Aorta (tissue), 5 donors: Measurements from ENCODE around the gene TSPAN11. TPM values are rescaled to one million over a fixed set of nuclear protein-coding genes. Genes with fewer than 3 reads are reported as not detected.

Source experiments
- ATAC-seq: fragments of 200-7000 bp; cut with Tn5 transposase; one replicate; pipeline ENCODE4 v1.9.1; 2022; ENCODE audit warnings: moderate library complexity; ENCODE audit not compliant: low FRiP score
- DNase-seq, 2 donors: peaks; one replicate each; pipeline ENCODE4 v3.0.0-alpha.2; 2020
- H3K27ac ChIP-seq, 2 donors: one replicate each; pipeline ENCODE4 v1.5.1; 2013; ENCODE audit warnings: low read length in 2 of 2, mild to moderate bottlenecking in 2 of 2, moderate library complexity in 2 of 2, control low read depth in 1 of 2, inconsistent platforms in 1 of 2, low read depth in 1 of 2
- H3K27me3 ChIP-seq, 2 donors: one replicate each; pipeline ENCODE4 v1.6.1; 2013; ENCODE audit warnings: control low read depth in 1 of 2, low read length in 1 of 2, mild to moderate bottlenecking in 1 of 2, moderate library complexity in 1 of 2; ENCODE audit not compliant: insufficient read depth in 2 of 2, control insufficient read depth in 1 of 2
- H3K36me3 ChIP-seq, 2 donors: one replicate each; pipeline ENCODE4 v1.6.1; 2013; ENCODE audit warnings: control low read depth in 1 of 2, low read length in 1 of 2, mild to moderate bottlenecking in 1 of 2; ENCODE audit not compliant: insufficient read depth in 2 of 2, control insufficient read depth in 1 of 2
- H3K4me1 ChIP-seq, 2 donors: one replicate each; pipeline ENCODE4 v1.6.1; 2013; ENCODE audit warnings: low read length in 2 of 2, control low read depth in 1 of 2, mild to moderate bottlenecking in 1 of 2, moderate library complexity in 1 of 2; ENCODE audit not compliant: insufficient read depth in 2 of 2, control insufficient read depth in 1 of 2
- H3K4me3 ChIP-seq, 2 donors: one replicate each; pipeline ENCODE4 v1.5.1; 2013; ENCODE audit warnings: low read length in 2 of 2, control low read depth in 1 of 2, mild to moderate bottlenecking in 1 of 2
- H3K9me3 ChIP-seq: one replicate; pipeline ENCODE4 v1.6.1; 2013; ENCODE audit warnings: mild to moderate bottlenecking, low read length; ENCODE audit not compliant: control insufficient read depth
- WGBS, 2 donors: extraction: QIAGEN DNeasy Blood & Tissue Kit; methylation state at CpG; one replicate each; pipeline ENCODE4 v1.1.7; 2013; 5-methylcytosine and 5-hydroxymethylcytosine counted together
- intact Hi-C, 2 donors: fragments of 100-400 bp; cut with DNase I; formaldehyde crosslinking; loops; one replicate each; pipeline versions ENCODE4 v1.14.2 to v1.15.0; 2022
- polyA plus RNA-seq, 2 donors: library from polyadenylated mRNA; stranded (reverse); fragments of 200-250 nt; gene quantifications; one replicate each; pipeline ENCODE4 v1.2.3, GENCODE V29; 2013
- total RNA-seq, 2 donors: library from RNA; stranded (reverse); fragmentation: NEBNext Ultra II Directional; extraction: Animal tissue kit (Norgen Biotek cat#: 25700); gene quantifications; one replicate each; pipeline ENCODE4 v1.2.1, GENCODE V29; 2021
- donor health status: healthy with polysubstance abuse.
- donor health status: Bipolar disorder and iron deficiency.
- donor health status: DM: no; HTN: no; CAD: no.
- donor health status: DM: no; HTN: no; CAD: no.
- donor health status: DM: yes; HTN: yes; CAD: no.

Gene TSPAN11
- total and polyA plus RNA-seq, 4 donors, result 0.03 to 14.1 (median 2.8) TPM; not detected in 1

DNA sequence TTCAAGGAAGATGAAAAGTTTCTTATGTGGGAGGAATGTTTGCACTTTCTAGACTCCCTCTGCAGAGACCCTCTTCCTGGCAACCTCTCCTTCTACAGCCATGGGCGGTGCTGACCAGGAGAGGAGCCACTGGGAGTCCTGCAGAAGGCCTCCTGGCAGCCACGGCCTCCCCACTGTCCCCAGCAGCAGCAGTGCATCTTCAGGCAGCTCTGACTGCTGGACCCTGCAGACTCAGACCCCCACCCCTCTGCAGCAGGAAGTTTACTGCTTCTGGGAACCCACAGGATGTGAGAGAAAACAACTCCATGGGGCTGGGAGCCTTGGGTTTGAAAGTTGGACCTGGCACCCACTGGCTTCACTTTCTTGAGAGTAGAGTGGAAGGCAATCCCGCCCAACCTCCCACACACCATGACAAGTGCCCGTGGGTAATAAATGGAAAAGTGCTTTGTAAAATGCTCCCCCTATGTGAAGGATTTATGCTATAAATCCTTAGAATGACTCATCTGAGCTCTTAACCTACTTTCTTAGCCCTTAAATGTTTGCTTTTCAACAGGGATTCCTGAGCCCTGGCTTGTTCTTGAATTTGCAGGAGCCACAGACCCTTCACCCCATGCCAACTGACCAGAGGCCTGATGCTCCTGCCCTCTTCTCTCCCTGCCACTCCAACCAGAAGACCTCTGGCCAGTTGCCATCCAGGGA, 109.6 kb downstream of the TSPAN11 start:
- 55 to 62% methylated on average over 4 of the region's 4 CpGs for WGBS, 2 donors
- Histone ChIP-seq H3K4me3 (no peak overlapping the region), H3K4me1 (no peaks in the 10 kb centered on the region), H3K9me3 (no peaks in the 10 kb centered on the region), H3K36me3 (no peaks in the 10 kb centered on the region), H3K27ac (no peak overlapping the region), H3K27me3 (no peaks in the 10 kb centered on the region)
- ATAC-seq (no peak), DNase-seq (no peak)
- intact Hi-C loops, result no loop called here

DNA sequence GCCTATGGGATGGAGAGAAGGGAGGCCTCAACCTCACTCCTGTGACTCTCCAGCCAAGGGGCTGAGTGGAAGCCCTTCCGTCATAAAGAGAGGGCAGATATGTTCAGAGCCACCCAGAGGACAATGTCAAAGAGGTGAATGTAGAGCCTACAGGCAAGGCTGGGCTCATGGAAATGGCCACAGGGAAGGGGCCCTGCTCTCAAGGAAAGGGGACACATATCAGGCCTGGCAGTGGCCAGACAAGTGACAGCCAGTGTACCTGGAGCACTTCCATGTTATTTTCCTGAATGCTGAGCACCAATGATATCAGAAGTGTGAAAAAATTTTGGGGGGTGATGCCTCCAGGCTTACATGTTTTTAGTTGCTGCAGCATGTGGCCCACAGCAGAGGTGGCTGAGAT, 110.5 kb downstream of the TSPAN11 start:
- ATAC-seq (no peak), DNase-seq (no peak)
- Histone ChIP-seq H3K4me1 (no peaks in the 10 kb centered on the region), H3K27me3 (no peaks in the 10 kb centered on the region), H3K36me3 (no peaks in the 10 kb centered on the region), H3K9me3 (no peaks in the 10 kb centered on the region), H3K27ac (no peak overlapping the region), H3K4me3 (no peak overlapping the region)
- WGBS, 2 donors, result 71 to 95% methylated on average over 1 of the region's 1 CpG
- intact Hi-C loops, result no loop called here

DNA sequence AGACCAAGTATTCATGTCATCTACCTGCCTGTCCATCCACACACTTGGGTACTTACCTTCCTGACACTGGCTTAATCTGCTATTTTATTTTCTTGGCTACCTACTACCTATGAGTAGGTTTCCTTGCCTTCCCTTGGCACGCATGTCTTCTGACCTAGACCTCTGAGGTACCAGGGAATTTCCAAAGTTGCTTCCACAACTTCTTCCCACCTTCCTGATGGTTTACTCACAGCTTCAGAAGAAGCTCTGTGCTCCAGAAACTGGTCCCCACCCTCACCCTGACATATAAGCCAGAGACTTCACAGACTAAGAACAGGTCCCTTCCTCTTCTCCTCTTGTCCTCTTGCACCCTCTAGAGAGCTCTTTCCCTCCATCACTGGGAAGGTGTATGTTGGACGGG, 111.4 kb downstream of the TSPAN11 start:
- H3K27me3 ChIP-seq, result no peaks in the 10 kb centered on the region
- DNase-seq (no peak), ATAC-seq (no peak)
- no peaks in the 10 kb centered on the region for H3K36me3 ChIP-seq
- H3K4me3 ChIP-seq, result no peak overlapping the region
- 92 to 93% methylated on average over 2 of the region's 2 CpGs for WGBS, 2 donors
- H3K9me3 ChIP-seq, result no peaks in the 10 kb centered on the region
- no peaks in the 10 kb centered on the region for H3K4me1 ChIP-seq
- H3K27ac ChIP-seq, result no peak overlapping the region
- intact Hi-C loops, result no loop called here

DNA sequence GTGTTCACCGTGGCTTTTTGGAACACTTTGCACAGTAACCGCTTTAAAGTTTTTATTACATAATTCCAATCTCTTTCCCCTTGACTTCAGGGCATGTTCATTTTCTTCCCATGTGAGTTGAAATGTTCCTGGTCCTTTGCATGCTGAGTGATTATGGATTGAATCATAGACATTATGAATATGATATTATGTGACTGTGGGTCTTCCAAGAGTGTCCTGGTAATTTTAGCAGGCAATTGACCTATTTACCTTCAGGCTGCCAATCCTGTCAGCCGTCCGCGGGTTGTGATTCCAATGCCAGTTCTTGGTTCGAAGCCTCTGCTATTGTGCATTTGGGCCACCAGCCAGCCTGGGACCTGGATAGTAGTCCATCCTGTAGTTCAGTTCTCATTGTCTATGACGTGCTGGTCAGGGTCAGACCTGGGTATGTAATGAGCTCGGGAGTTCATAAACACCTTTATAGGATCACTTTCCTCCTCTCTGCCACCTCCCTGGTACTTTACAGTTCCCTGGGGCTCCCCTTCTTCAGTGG, 114.6 kb downstream of the TSPAN11 start:
- Histone ChIP-seq H3K4me1 (no peaks in the 10 kb centered on the region), H3K27ac (no peak overlapping the region), H3K9me3 (no peaks in the 10 kb centered on the region), H3K27me3 (no peaks in the 10 kb centered on the region), H3K4me3 (no peak overlapping the region), H3K36me3 (no peaks in the 10 kb centered on the region)
- ATAC-seq, result no peak
- intact Hi-C loops, result no loop called here
- DNase-seq, result no peak
- WGBS, 2 donors, result 87 to 88% methylated on average over 8 of the region's 8 CpGs

Other genes starting within 250 kb of the TSPAN11 start
- gene IPO8, start 230.9 kb upstream of the TSPAN11 start, total RNA-seq, result 10 to 100 TPM; 48.9 to 49.3 TPM
- gene IPO8, start 230.9 kb upstream of the TSPAN11 start, polyA plus RNA-seq, result 10 to 100 TPM; 16.9 to 18.6 TPM
- gene CAPRIN2, start 171.8 kb upstream of the TSPAN11 start, total RNA-seq, result 10 to 100 TPM; 26.5 to 41.2 TPM
- gene CAPRIN2, start 171.8 kb upstream of the TSPAN11 start, polyA plus RNA-seq, result 10 to 100 TPM in 1 of 2 donors, 1 to 10 TPM in 1; 7.5 to 43.5 TPM
- 10 to 100 TPM; 15.9 to 26.6 TPM for gene DDX11, start 147.1 kb downstream of the TSPAN11 start, total RNA-seq
- gene DDX11, start 147.1 kb downstream of the TSPAN11 start, polyA plus RNA-seq, result 10 to 100 TPM in 1 of 2 donors, 1 to 10 TPM in 1; 3.3 to 11.0 TPM